AG08396 (cell line): Measurements from ENCODE around the gene DDX23.

ENCODE experiments used
- DNase-seq: peaks from one replicate; pipeline ENCODE4 v3.0.0; 2012; ENCODE audit warnings: low spot score, mixed read lengths

DDX23 gene

GRCh38 chr12:48795550-48796455 lies 56.2 kb downstream of the DDX23 start:
- peak; percentile 86 for DNase-seq

GRCh38 chr12:48794870-48795269 lies 57.1 kb downstream of the DDX23 start:
- no peak for DNase-seq

- DNase-seq, result no peak
Observed at GRCh38 chr12:48793696-48794095, 58.3 kb downstream of the DDX23 start.

DNA sequence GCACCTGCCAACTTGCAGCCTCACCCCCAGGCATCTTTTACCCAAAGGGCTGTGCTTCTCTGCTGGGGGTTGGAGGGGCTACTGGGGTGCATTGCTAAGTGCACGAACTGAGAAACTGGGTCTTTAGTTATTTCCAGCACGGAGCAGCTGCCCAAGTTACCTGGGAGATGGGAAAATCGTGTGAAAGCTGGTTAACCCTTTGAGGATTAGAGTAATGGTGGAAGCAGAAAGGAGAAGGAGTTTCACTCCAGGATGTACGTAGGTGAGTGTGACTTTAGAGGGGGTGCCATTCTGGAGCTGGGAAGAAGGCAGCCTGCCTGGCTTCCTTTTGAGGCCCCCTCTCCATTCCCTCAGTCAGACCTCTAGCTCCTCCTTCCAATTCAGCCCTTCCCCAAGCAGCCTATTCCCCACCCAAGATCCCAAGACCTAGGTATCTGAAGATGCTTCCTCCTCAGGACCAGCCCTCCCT lies 62.1 kb downstream of the DDX23 start:
- DNase-seq, result no peak

- DNase-seq, result peak; percentile 89
Observed at GRCh38 chr12:48788854-48789775, 62.8 kb downstream of the DDX23 start, which contains the start of gene ADCY6. Gene ADCY6, minus strand, starts transcription at chr12:48789089. Its CDS starts 5,655 bp downstream, at chr12:48783434.

DNA sequence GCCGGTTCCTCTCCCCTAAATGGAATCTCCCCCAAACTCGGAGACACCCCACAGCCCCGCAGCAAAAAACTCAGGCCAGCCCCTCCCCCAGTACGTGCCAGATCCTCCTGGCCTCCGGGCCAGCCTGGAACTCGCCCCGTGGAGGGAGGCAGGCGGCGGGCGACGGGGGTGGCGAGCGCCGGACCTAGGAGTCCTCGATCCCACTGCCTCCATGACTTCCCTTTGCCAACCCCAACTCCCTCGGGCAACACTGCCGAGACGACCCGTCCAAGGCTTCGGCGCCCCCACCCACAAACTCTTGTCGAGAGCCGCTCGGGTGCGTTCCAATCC lies 63.5 kb downstream of the DDX23 start:
- no peak for DNase-seq

DNA sequence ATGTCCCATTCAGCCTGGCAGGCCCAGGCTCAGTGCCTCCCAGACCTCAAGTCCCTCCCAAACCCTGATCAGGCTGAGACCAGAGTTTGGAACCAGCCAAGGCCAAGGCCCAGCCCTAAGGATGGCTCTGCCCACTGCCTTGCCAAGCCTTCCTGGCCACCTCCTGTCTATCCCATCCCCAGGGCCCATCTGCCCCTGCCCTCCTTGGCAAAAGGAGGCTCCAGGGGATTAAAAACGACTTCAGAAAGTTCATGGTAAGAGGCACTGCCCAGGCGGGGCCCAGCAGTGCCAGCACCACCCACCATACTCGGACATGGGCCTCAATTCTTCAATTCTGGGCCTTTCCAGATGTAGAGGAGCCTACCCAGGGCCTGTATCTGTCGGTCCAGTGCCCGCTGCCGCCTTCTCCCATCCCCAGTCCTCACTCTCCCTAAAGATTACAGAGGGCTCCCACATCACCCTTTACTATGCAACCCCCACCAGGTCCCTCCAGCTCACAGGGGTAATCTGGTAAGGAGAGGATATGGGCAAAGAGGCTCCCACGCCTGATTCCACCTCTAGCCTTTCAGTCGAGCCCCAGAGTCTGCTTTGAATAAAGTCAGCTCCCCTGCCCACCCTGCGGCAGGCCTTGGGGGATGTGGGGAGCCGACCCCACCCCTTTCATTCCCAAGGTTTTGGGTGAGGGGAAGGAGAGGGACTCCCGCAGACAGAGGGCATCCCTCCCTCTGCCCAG lies 64.0 kb downstream of the DDX23 start:
- DNase-seq, result no peak

GRCh38 chr12:48786591-48787544 lies 65.1 kb downstream of the DDX23 start:
- no peak for DNase-seq

DNA sequence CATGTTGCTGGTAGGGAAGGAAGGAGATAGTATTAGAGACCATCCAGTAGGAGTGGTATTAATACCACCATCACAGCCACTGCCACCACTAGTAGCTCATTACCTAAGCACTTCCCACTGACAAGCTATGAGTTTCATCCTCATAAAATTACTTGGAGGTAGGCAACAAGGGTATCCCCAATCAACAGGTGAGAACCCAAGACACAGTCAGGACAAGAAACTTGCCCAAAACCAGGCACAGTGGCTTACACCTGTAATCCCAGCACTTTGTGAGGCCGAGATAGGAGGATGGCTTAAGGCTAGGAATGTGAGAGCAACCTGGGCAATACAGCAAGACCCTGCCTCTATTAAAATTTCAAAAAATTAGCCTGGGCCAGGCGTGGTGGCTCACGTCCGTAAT lies 68.5 kb downstream of the DDX23 start:
- no peak for DNase-seq

DNA sequence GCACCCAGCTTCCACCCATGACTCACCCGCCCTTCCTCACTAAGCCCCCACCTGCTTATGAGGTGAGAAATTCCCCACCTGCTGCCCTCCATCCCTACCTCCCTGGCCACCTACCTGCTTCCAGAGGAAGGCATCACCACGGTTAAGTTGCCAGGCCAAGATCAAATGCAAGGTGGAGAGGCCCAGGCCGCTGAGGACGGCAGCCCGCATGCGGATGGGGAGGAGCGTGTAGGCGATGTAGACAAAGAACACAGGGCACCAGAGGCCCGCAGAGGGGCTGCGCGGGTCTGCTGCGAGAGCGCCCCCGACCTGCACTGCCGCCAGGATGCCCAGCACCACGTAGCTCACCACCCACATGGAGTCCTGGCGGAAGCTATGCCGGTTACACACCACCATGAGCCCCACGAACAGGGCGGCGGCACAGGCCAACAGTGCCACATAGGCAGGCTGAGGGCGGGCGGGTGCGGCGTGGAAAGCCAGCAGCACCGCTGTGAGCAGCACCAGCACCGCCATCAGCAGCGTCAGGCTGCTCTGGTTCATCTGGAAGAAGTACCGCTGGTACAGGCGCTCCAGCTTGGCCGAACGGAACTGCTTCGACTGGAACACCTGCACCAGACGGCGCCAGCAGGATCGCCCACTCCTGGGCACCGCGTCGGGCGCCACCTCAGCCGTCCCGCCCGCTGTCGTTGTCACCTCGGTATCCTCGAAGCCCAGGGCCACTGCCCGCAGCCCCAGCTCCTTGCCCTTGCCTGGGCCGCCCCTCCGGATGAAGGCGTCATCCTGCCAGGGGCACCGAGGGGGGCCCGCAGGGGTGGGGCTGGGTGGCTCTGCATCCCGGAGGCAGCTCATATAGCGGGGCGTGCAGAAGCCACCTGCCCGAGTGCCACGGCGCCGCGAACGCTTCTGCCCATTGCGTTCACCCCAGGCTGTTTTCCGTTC lies 69.2 kb downstream of the DDX23 start:
- no peak for DNase-seq

GRCh38 chr12:48781750-48782456 lies 70.1 kb downstream of the DDX23 start:
- DNase-seq, result no peak

GRCh38 chr12:48780381-48781025 lies 71.5 kb downstream of the DDX23 start:
- no peak for DNase-seq

DNA sequence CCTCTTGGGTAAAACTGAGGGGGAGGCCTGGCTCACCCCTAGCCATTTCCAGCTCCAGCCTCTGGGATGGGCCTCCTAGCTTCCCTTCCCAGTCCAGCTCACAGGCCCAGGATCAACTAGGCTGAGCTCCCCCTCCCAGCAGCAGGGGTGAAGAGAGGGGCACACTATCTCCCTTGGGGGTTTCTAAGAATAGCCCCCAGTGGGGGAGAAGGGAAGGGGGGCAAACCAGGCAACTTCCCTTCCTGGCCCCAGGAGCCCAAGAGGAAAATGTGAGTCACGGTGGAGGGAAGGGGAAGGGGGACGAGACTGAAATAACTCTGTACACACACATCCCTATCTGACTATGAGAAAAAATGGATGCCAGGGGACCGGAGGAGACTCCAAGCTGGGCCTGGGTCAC lies 72.1 kb downstream of the DDX23 start:
- DNase-seq, result peak; percentile 46
